GM19463 (cell line): Measurements from ENCODE around the gene LNX2.

ENCODE experiments used
- ATAC-seq: cut with Tn5 transposase; IDR thresholded peaks from one replicate; pipeline ENCODE4 v1.9.1; 2021; ENCODE audit warnings: mild to moderate bottlenecking, moderate library complexity; ENCODE audit not compliant: unreplicated experiment

The LNX2 gene

DNA sequence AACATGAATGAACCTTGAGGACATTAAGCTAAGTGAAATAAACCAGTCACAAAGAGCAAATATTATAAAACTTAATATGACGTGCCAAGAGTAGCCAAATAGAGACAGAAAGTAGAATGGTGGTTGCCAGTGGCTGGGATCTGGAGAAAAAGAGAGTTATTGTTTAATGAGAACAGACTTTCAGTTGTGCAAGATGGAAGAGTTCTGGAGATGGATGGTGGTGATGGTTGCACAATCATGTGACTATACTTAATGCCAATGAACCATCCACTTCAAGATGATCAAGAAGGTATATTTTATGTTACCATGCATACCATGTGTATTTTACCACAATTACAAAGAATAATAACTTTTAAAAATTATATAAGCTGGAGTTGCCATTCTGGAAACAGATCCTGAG, 104.2 kb downstream of the LNX2 start:
- ATAC-seq = no peak

- no peak for ATAC-seq
Measured at GRCh38 chr13:27510082-27510481, 110.2 kb downstream of the LNX2 start.

DNA sequence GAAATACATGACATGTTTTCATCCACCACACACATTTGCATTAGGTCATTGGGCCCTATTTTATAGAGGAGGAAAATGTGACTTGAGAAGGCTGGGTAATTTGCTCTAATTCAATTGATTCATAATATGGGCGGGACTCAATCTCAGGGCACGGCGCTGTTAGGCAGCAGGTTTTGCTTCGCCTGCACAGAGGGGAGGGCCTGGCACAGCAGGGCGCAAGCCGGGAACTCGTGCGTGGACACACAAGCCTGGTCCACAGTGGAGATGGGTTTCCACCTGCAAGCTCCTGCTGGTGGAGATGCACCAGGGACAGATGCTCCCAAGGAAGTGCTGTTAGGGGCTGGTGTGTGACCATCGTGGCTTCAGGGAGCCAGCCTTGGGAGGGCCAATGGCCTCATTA, 111.5 kb downstream of the LNX2 start:
- ATAC-seq = no peak

DNA sequence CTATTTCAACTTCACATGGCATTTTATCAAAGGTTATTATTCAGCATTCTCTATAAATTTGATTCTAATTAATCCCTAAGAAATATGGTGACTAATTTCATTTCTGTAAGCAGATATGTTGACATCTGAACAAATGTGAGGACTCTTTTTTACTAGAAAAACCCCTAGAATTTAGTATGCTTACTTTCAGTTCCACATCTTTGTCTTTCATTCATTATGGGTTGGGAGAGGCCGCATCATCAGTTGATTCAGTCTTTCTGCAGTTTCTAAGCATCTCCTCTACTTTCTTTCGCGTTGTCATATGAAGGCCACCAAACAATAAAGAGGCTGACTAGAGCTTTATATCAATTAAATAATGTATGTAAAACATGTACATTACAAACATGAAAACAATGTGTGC, 114.5 kb downstream of the LNX2 start:
- no peak for ATAC-seq

DNA sequence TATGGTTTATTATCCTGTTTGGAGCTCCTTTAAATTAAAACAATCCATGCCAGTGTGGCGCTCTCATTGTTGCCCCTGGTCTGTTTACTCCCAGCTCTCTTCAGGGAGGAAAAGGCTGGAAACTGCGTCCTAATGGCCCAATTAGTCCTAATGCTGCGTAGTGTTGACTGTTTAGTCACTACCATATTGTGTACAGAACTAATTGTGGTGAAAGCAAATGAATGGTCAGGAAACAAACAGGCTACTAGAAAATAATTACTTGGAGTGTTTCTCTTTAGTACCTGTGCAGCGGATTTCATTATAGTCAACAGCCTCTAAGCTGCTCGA, 115.5 kb downstream of the LNX2 start:
- no peak for ATAC-seq

GRCh38 chr13:27504128-27504867, 116.0 kb downstream of the LNX2 start:
- ATAC-seq = no peak

GRCh38 chr13:27500806-27501534, 119.4 kb downstream of the LNX2 start:
- no peak for ATAC-seq

DNA sequence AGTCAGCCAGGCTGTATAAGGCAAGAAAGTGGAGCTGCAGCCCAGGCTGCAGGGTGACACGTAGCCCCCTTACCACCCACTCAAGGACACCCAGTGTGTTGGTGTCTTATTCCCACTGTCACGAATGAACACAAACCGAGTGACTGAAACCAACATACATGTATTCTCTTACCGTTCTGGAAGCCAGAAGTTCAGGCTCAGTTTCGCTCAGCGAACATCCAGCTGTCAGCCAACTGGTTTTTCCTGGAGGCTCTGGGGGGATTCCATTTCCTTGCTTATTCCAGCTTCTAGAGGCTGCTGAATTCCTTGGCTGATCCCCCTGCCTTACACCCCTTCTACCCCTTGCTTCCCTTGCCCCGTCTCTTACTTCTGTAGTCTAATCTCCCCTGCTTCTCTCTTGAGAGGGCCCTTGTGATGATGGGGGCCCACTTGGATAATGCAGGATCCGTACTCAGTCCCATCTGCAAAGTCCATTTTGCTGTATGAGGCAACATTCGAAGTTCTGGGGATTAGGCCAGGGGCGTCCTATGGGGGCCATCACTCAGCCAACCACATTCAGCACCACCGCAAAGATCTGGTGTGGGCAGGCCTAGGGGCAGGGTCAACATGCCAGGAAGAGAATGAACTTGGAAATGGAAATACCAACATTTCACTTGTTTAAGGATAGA, 122.6 kb downstream of the LNX2 start:
- no peak for ATAC-seq

GRCh38 chr13:27496536-27497273, 123.6 kb downstream of the LNX2 start:
- no peak for ATAC-seq

DNA sequence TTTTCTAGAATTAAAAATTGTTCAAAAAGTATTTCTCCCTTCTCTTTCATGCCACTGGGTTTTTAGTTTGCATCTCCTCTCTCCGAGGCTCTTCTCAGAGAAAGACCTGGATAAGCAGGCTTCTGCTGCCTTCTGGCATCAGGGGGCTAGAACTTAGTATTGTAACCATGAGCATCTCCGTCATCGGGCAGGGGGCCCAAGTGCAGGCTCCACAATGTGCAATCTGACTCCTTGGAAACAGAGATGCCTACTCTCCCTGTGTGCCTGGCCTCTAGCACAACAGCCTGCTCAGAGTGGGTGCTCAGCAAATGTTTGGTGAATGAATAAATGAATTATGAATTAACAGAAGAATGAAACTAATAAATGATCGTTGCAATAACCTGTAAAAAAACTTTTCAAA, 124.3 kb downstream of the LNX2 start:
- ATAC-seq = no peak
